ENCODE measurements around the gene PAK1IP1. TPM values are rescaled to one million over a fixed set of nuclear protein-coding genes. Genes with fewer than 3 reads are reported as not detected.

Gene PAK1IP1
- total RNA-seq, 2 experiments from 2014 or later, result 11.1 to 11.6 TPM

Other genes starting within 250 kb of the PAK1IP1 start
- gene GCNT2, start 173.6 kb upstream of the PAK1IP1 start, total RNA-seq, result 1 to 10 TPM; 7.5 to 8.9 TPM
- gene C6orf52, start 356 bp upstream of the PAK1IP1 start, total RNA-seq, result 1 to 10 TPM in 1 of 2 experiments, under 1 TPM in 1; 0.54 to 3.0 TPM
- gene TMEM14C, start 28.1 kb downstream of the PAK1IP1 start, total RNA-seq, result 10 to 100 TPM; 41.5 to 44.2 TPM
- gene TMEM14B, start 52.8 kb downstream of the PAK1IP1 start, total RNA-seq, result 10 to 100 TPM; 81.6 to 90.7 TPM
- not detected for gene MAK, start 143.6 kb downstream of the PAK1IP1 start, total RNA-seq
- gene GCM2, start 187.1 kb downstream of the PAK1IP1 start, total RNA-seq, result not detected
- gene SYCP2L, start 192.1 kb downstream of the PAK1IP1 start, total RNA-seq, result under 1 TPM in 1 of 2 experiments, not detected in 1; 0.31 TPM